Activated T-cell treated with anti-CD3 and anti-CD28 coated beads for 1 hour (primary cell): Measurements from ENCODE around the gene EMC10.
"Not testable (repeated sequence)": the region's sequence is repeated elsewhere in the genome, so short reads cannot be mapped to it uniquely, and the experiment has no call there.

Source experiments
- DNase-seq: peaks from one replicate; pipeline ENCODE4 v3.0.0-alpha.2; 2020; ENCODE audit warnings: low read depth

Gene EMC10

GRCh38 chr19:50515168-50515561, 38.9 kb downstream of the EMC10 start:
- no peak for DNase-seq

GRCh38 chr19:50516456-50516855, 40.1 kb downstream of the EMC10 start:
- no peak for DNase-seq

- no peak for DNase-seq
Measured at GRCh38 chr19:50516964-50517703, 40.8 kb downstream of the EMC10 start.

GRCh38 chr19:50517704-50518075, 41.4 kb downstream of the EMC10 start:
- DNase-seq, result no peak

GRCh38 chr19:50518091-50519005, 42.0 kb downstream of the EMC10 start:
- no peak for DNase-seq

- no peak for DNase-seq
Measured at GRCh38 chr19:50519006-50519575, 42.8 kb downstream of the EMC10 start.

- DNase-seq, result no peak
Measured at GRCh38 chr19:50520822-50521465, 44.6 kb downstream of the EMC10 start.

- no peak for DNase-seq
Measured at GRCh38 chr19:50522881-50523280, 46.6 kb downstream of the EMC10 start.

GRCh38 chr19:50528052-50528451, 51.7 kb downstream of the EMC10 start:
- not testable (repeated sequence) for DNase-seq

GRCh38 chr19:50531171-50531612, 54.9 kb downstream of the EMC10 start:
- DNase-seq, result no peak

GRCh38 chr19:50532952-50533351, 56.6 kb downstream of the EMC10 start:
- no peak for DNase-seq

- DNase-seq, result no peak
Measured at GRCh38 chr19:50534478-50534877, 58.2 kb downstream of the EMC10 start.

- DNase-seq, result no peak
Measured at GRCh38 chr19:50535672-50536187, 59.4 kb downstream of the EMC10 start.

GRCh38 chr19:50536662-50537305, 60.5 kb downstream of the EMC10 start:
- no peak for DNase-seq

- no peak for DNase-seq
Measured at GRCh38 chr19:50537306-50537685, 61.0 kb downstream of the EMC10 start.

- peak; percentile 54 for DNase-seq
Measured at GRCh38 chr19:50537769-50538230, 61.5 kb downstream of the EMC10 start.
